Glutamatergic neuron (in vitro differentiated cells): ENCODE data around the gene ADISSP. TPM values are rescaled to one million over a fixed set of nuclear protein-coding genes. Genes with fewer than 3 reads are reported as not detected.
A peak's percentile ranks its signal among the peaks of the same experiment; 100 is the strongest.

Experiments used
- DNase-seq: peaks from one replicate; pipeline ENCODE4 v3.0.0; 2022
- H3K27ac Mint-ChIP-seq: one replicate; pipeline ENCODE4 v1.8.0; 2020; ENCODE audit warnings: mild to moderate bottlenecking, mixed read lengths, inconsistent platforms; ENCODE audit not compliant: unreplicated experiment
- H3K27me3 Mint-ChIP-seq: one replicate; pipeline ENCODE4 v1.8.0; 2020; ENCODE audit warnings: mild to moderate bottlenecking, moderate library complexity, mixed read lengths, inconsistent platforms; ENCODE audit not compliant: unreplicated experiment
- H3K36me3 Mint-ChIP-seq: one replicate; pipeline ENCODE4 v1.8.0; 2020; ENCODE audit warnings: mild to moderate bottlenecking, mixed read lengths, inconsistent platforms; ENCODE audit not compliant: unreplicated experiment
- H3K4me1 Mint-ChIP-seq: one replicate; pipeline ENCODE4 v1.8.0; 2020; ENCODE audit warnings: mild to moderate bottlenecking, low read depth, mixed read lengths, inconsistent platforms; ENCODE audit not compliant: unreplicated experiment
- H3K4me3 Mint-ChIP-seq: one replicate; pipeline ENCODE4 v1.8.0; 2020; ENCODE audit warnings: mild to moderate bottlenecking, mixed read lengths, inconsistent platforms; ENCODE audit not compliant: unreplicated experiment
- H3K9me3 Mint-ChIP-seq: one replicate; pipeline ENCODE4 v1.8.0; 2020; ENCODE audit warnings: mild to moderate bottlenecking, moderate library complexity, mixed read lengths, inconsistent platforms; ENCODE audit not compliant: unreplicated experiment
- total RNA-seq: library from RNA; stranded (reverse); fragmentation: NEBNext Ultra II Directional; extraction: Animal tissue kit (Norgen Biotek cat#: 25700); gene quantifications from one replicate; pipeline ENCODE4 v1.2.1, GENCODE V29; 2021; ENCODE audit not compliant: unreplicated experiment
- TF ChIP-seq, protein P1 (sequence below): fragments of 200-600 bp; sonication (generic); IDR thresholded peaks from one replicate; pipeline ENCODE4 v1.5.0; 2021; ENCODE audit not compliant: partially characterized antibody, unreplicated experiment

ADISSP gene
- total RNA-seq, 1 donor from 2014 or later: 54.6 TPM

- no peak overlapping the region for H3K27ac Mint-ChIP-seq
- TF ChIP-seq, protein P1, sequence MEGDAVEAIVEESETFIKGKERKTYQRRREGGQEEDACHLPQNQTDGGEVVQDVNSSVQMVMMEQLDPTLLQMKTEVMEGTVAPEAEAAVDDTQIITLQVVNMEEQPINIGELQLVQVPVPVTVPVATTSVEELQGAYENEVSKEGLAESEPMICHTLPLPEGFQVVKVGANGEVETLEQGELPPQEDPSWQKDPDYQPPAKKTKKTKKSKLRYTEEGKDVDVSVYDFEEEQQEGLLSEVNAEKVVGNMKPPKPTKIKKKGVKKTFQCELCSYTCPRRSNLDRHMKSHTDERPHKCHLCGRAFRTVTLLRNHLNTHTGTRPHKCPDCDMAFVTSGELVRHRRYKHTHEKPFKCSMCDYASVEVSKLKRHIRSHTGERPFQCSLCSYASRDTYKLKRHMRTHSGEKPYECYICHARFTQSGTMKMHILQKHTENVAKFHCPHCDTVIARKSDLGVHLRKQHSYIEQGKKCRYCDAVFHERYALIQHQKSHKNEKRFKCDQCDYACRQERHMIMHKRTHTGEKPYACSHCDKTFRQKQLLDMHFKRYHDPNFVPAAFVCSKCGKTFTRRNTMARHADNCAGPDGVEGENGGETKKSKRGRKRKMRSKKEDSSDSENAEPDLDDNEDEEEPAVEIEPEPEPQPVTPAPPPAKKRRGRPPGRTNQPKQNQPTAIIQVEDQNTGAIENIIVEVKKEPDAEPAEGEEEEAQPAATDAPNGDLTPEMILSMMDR: no peak
- peaks cover 11% of the 10 kb centered on the region for H3K4me1 Mint-ChIP-seq
- no peaks in the 10 kb centered on the region for H3K36me3 Mint-ChIP-seq
- H3K9me3 Mint-ChIP-seq: peaks cover 5% of the 10 kb centered on the region
- H3K4me3 Mint-ChIP-seq: peak overlapping the region; percentile 59
- DNase-seq: no peak
- H3K27me3 Mint-ChIP-seq: peaks cover 10% of the 10 kb centered on the region
Observed at GRCh38 chr20:3784863-3785239, 17.3 kb upstream of the ADISSP start.

GRCh38 chr20:3784216-3784853 is 16.8 kb upstream of the ADISSP start:
- DNase-seq: no peak
- peaks cover 5% of the 10 kb centered on the region for H3K9me3 Mint-ChIP-seq
- no peaks in the 10 kb centered on the region for H3K36me3 Mint-ChIP-seq
- H3K27ac Mint-ChIP-seq: no peak overlapping the region
- peaks cover 13% of the 10 kb centered on the region for H3K27me3 Mint-ChIP-seq
- H3K4me3 Mint-ChIP-seq: peak overlapping the region; percentile 59
- TF ChIP-seq, protein P1: no peak
- peaks cover 11% of the 10 kb centered on the region for H3K4me1 Mint-ChIP-seq

DNA sequence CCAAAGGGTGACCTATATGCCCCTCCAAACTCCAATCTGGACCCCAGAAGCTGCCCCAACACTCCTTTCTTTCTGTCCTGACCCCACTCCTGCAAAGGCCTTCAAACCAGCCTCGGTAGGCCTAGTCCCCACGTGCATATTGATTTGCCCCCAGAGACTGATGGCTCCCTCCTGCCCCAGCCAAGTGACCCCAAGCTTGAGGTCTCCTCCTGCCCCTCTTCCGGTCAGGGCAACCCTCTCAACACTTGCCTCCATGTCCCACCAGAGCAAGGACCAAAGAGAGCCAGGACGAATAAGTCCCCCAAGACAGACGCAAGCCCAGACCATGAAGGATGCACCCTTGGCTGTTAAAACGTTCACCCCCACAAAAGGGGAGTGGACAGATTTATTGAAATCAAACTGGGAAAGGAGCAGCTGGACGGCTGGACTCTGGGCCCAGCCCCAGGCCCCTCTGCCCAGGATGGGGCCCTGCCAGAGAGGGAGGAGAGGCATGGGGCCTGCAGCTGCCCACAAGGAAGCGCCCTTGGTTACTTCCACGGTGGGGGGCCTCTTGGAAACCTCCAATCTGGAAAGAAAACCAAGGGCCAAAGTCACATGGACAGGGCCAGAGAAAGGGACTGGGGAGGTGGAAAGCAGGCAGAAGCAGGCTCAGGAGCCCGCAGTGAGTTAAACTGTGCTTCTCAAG is 16.1 kb upstream of the ADISSP start:
- Mint-ChIP-seq H3K4me3 (no peak overlapping the region), H3K27ac (no peak overlapping the region), H3K27me3 (peaks cover 12% of the 10 kb centered on the region), H3K9me3 (peaks cover 5% of the 10 kb centered on the region), H3K4me1 (peaks cover 11% of the 10 kb centered on the region), H3K36me3 (no peaks in the 10 kb centered on the region)
- no peak for DNase-seq
- TF ChIP-seq, protein P1: no peak

DNA sequence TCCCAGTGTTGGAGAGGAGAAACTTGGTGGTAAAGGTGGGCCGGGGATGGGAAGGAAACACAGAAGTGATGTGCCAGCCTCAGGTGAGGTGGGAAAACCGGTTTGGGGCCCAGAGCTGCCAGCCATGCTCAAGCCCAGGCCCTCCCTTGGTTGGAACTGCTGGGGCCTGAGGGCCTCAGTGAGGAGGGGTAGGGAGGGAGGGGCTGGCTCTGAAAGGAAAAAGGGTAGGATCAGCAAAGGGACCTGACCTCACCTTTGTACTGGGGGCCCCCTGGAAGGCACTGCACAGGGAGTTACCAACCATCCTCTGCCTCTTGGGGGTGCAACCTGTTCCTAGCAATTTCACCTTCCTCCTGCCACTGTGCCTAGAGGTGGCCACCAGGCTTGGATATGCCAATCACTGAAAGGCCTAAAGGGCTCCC is 15.5 kb upstream of the ADISSP start:
- Mint-ChIP-seq H3K27ac (no peak overlapping the region), H3K27me3 (peaks cover 11% of the 10 kb centered on the region), H3K4me1 (peaks cover 11% of the 10 kb centered on the region), H3K36me3 (no peaks in the 10 kb centered on the region), H3K9me3 (peaks cover 5% of the 10 kb centered on the region), H3K4me3 (peak overlapping the region; percentile 34)
- no peak for DNase-seq
- TF ChIP-seq, protein P1: no peak

GRCh38 chr20:3782597-3782996 is 15.0 kb upstream of the ADISSP start:
- Mint-ChIP-seq H3K27me3 (peaks cover 11% of the 10 kb centered on the region), H3K4me1 (peaks cover 11% of the 10 kb centered on the region), H3K36me3 (no peaks in the 10 kb centered on the region), H3K27ac (no peak overlapping the region), H3K9me3 (peaks cover 5% of the 10 kb centered on the region), H3K4me3 (peak overlapping the region; percentile 34)
- no peak for DNase-seq
- TF ChIP-seq, protein P1: no peak
